Trophoblast cell (in vitro differentiated cells and primary cell): ENCODE measurements around the gene EEA1.

ENCODE experiments used
- DNase-seq, 2 donors: peaks; one replicate each; pipeline ENCODE4 v3.0.0-alpha.2; 2016
- H2AFZ ChIP-seq: 2 replicates; pipeline ENCODE4 v1.6.1; 2013; ENCODE audit warnings: low read length, moderate library complexity, mild to moderate bottlenecking; ENCODE audit not compliant: insufficient read depth, poor library complexity
- H2AK5ac ChIP-seq: 2 replicates; pipeline ENCODE4 v1.6.1; 2013; ENCODE audit warnings: mild to moderate bottlenecking, low read length
- H2BK120ac ChIP-seq: 2 replicates; pipeline ENCODE4 v1.6.1; 2013; ENCODE audit warnings: low read length, mild to moderate bottlenecking, moderate library complexity; ENCODE audit not compliant: insufficient read depth, poor library complexity
- H2BK12ac ChIP-seq: 2 replicates; pipeline ENCODE4 v1.6.1; 2013; ENCODE audit warnings: mild to moderate bottlenecking, low read length, moderate library complexity
- H2BK5ac ChIP-seq: 2 replicates; pipeline ENCODE4 v1.6.1; 2013; ENCODE audit warnings: low read length, low read depth, moderate library complexity, mild to moderate bottlenecking; ENCODE audit not compliant: poor library complexity
- H3K14ac ChIP-seq: 2 replicates; pipeline ENCODE4 v1.6.1; 2013; ENCODE audit warnings: mild to moderate bottlenecking, low read length
- H3K18ac ChIP-seq: 2 replicates; pipeline ENCODE4 v1.6.1; 2013; ENCODE audit warnings: mild to moderate bottlenecking, low read length
- H3K23ac ChIP-seq: 2 replicates; pipeline ENCODE4 v1.6.1; 2013; ENCODE audit warnings: low read length
- H3K27ac ChIP-seq: 2 replicates; pipeline ENCODE4 v1.5.1; 2013; ENCODE audit warnings: low read depth, mild to moderate bottlenecking, inconsistent platforms, low read length, moderate library complexity
- H3K27me3 ChIP-seq: 2 replicates; pipeline ENCODE4 v1.6.1; 2013; ENCODE audit warnings: inconsistent platforms, mild to moderate bottlenecking, low read length, moderate library complexity; ENCODE audit not compliant: insufficient read depth
- H3K36me3 ChIP-seq, 2 experiments: 1 replicate in 1 of 2; 2 replicates in 1 of 2; pipeline ENCODE4 v1.6.1; 2013; ENCODE audit warnings: low read length in 2 of 2, mild to moderate bottlenecking in 2 of 2, moderate library complexity in 1 of 2; ENCODE audit not compliant: insufficient read depth in 2 of 2, control insufficient read depth in 1 of 2
- H3K4ac ChIP-seq: 2 replicates; pipeline ENCODE4 v1.6.1; 2013; ENCODE audit warnings: low read depth, mild to moderate bottlenecking, low read length, moderate library complexity
- H3K4me1 ChIP-seq, 2 experiments: 1 replicate in 1 of 2; 2 replicates in 1 of 2; pipeline ENCODE4 v1.6.1; 2013; ENCODE audit warnings: low read length in 2 of 2, mild to moderate bottlenecking in 2 of 2, moderate library complexity in 1 of 2; ENCODE audit not compliant: insufficient read depth in 2 of 2, control insufficient read depth in 1 of 2
- H3K4me2 ChIP-seq: 2 replicates; pipeline ENCODE4 v1.6.1; 2013; ENCODE audit warnings: inconsistent platforms, mild to moderate bottlenecking, low read length, moderate library complexity
- H3K4me3 ChIP-seq: 2 replicates; pipeline ENCODE4 v1.5.1; 2013; ENCODE audit warnings: mild to moderate bottlenecking, low read depth, low read length, inconsistent platforms
- H3K79me1 ChIP-seq: one replicate; pipeline ENCODE4 v1.6.1; 2013; ENCODE audit warnings: low read length
- H3K79me2 ChIP-seq: 2 replicates; pipeline ENCODE4 v1.6.1; 2013; ENCODE audit warnings: low read length, mild to moderate bottlenecking; ENCODE audit not compliant: control insufficient read depth, insufficient read depth, poor library complexity
- H3K9ac ChIP-seq: 2 replicates; pipeline ENCODE4 v1.6.1; 2013; ENCODE audit warnings: mild to moderate bottlenecking, low read length
- H3K9me3 ChIP-seq: 2 replicates; pipeline ENCODE4 v1.6.1; 2013; ENCODE audit warnings: low read depth, mild to moderate bottlenecking, control low read depth, inconsistent platforms, low read length; ENCODE audit not compliant: insufficient read depth
- H4K12ac ChIP-seq: 2 replicates; pipeline ENCODE4 v1.6.1; 2013; ENCODE audit warnings: low read depth, mild to moderate bottlenecking, low read length, moderate library complexity
- H4K8ac ChIP-seq: 2 replicates; pipeline ENCODE4 v1.6.1; 2013; ENCODE audit warnings: low read depth, mild to moderate bottlenecking, low read length, moderate library complexity
- H4K91ac ChIP-seq: one replicate; pipeline ENCODE4 v1.6.1; 2013; ENCODE audit warnings: low read depth, mild to moderate bottlenecking, low read length, moderate library complexity
- WGBS: extraction: QIAGEN DNeasy Blood & Tissue Kit; methylation state at CpG from one replicate; pipeline ENCODE4 v1.1.7; 2013; ENCODE audit warnings: missing lambda C conversion rate; ENCODE audit not compliant: insufficient read length, insufficient coverage; ENCODE audit errors: extremely low coverage; 5-methylcytosine and 5-hydroxymethylcytosine counted together

The EEA1 gene

GRCh38 chr12:92726850-92727249, 202.2 kb downstream of the EEA1 start:
- no peak overlapping the region for H3K4ac ChIP-seq
- no CpG with 5 or more reads among the region's 4 CpGs for WGBS
- no peak overlapping the region for H3K14ac ChIP-seq
- H2BK120ac ChIP-seq, result no peak overlapping the region
- no peaks in the 10 kb centered on the region for H3K27me3 ChIP-seq
- H4K12ac ChIP-seq, result no peak overlapping the region
- no peak overlapping the region for H4K91ac ChIP-seq
- DNase-seq, result no peak
- no peaks in the 10 kb centered on the region for H3K4me1 ChIP-seq
- no peak overlapping the region for H3K27ac ChIP-seq
- no peak overlapping the region for H3K23ac ChIP-seq
- H3K36me3 ChIP-seq, result no peaks in the 10 kb centered on the region
- no peak overlapping the region for H2BK5ac ChIP-seq
- H2AFZ ChIP-seq, result no peak overlapping the region
- no peak overlapping the region for H2BK12ac ChIP-seq
- H3K79me1 ChIP-seq, result no peaks in the 10 kb centered on the region
- no peak overlapping the region for H3K9ac ChIP-seq
- H3K4me3 ChIP-seq, result no peak overlapping the region
- H4K8ac ChIP-seq, result no peak overlapping the region
- no peaks in the 10 kb centered on the region for H3K79me2 ChIP-seq
- no peak overlapping the region for H2AK5ac ChIP-seq
- no peak overlapping the region for H3K18ac ChIP-seq
- H3K9me3 ChIP-seq, result peaks cover 2% of the 10 kb centered on the region
- no peak overlapping the region for H3K4me2 ChIP-seq

- no peaks in the 10 kb centered on the region for H3K79me1 ChIP-seq
- no peak overlapping the region for H2BK12ac ChIP-seq
- H3K27me3 ChIP-seq, result no peaks in the 10 kb centered on the region
- H4K12ac ChIP-seq, result no peak overlapping the region
- no peak overlapping the region for H3K18ac ChIP-seq
- H3K9ac ChIP-seq, result no peak overlapping the region
- H3K27ac ChIP-seq, result no peak overlapping the region
- H2BK5ac ChIP-seq, result no peak overlapping the region
- H3K4me2 ChIP-seq, result no peak overlapping the region
- WGBS, result no CpG with 5 or more reads among the region's 3 CpGs
- no peak overlapping the region for H3K14ac ChIP-seq
- no peak overlapping the region for H4K8ac ChIP-seq
- peaks cover 0 to 5% of the 10 kb centered on the region in 2 experiments for H3K4me1 ChIP-seq
- no peak overlapping the region for H3K23ac ChIP-seq
- H2AK5ac ChIP-seq, result no peak overlapping the region
- H3K9me3 ChIP-seq, result peaks cover 2% of the 10 kb centered on the region
- no peaks in the 10 kb centered on the region for H3K36me3 ChIP-seq
- no peak overlapping the region for H4K91ac ChIP-seq
- H3K79me2 ChIP-seq, result no peaks in the 10 kb centered on the region
- DNase-seq, result no peak
- H3K4ac ChIP-seq, result no peak overlapping the region
- H3K4me3 ChIP-seq, result no peak overlapping the region
- no peak overlapping the region for H2BK120ac ChIP-seq
- H2AFZ ChIP-seq, result no peak overlapping the region
Measured at GRCh38 chr12:92722897-92723296, 206.2 kb downstream of the EEA1 start.

GRCh38 chr12:92721656-92722055, 207.4 kb downstream of the EEA1 start:
- H2AK5ac ChIP-seq, result no peak overlapping the region
- no peaks in the 10 kb centered on the region for H3K79me1 ChIP-seq
- no peak overlapping the region for H2BK12ac ChIP-seq
- no CpG with 5 or more reads among the region's 1 CpG for WGBS
- peaks cover 2% of the 10 kb centered on the region for H3K9me3 ChIP-seq
- H3K27me3 ChIP-seq, result no peaks in the 10 kb centered on the region
- H3K4me2 ChIP-seq, result no peak overlapping the region
- no peak overlapping the region for H2BK120ac ChIP-seq
- no peak overlapping the region for H4K8ac ChIP-seq
- H3K9ac ChIP-seq, result no peak overlapping the region
- no peak for DNase-seq
- no peak overlapping the region for H2BK5ac ChIP-seq
- no peak overlapping the region for H4K12ac ChIP-seq
- peaks cover 0 to 5% of the 10 kb centered on the region in 2 experiments for H3K4me1 ChIP-seq
- no peak overlapping the region for H3K14ac ChIP-seq
- no peak overlapping the region for H3K23ac ChIP-seq
- no peaks in the 10 kb centered on the region for H3K36me3 ChIP-seq
- H3K18ac ChIP-seq, result no peak overlapping the region
- no peak overlapping the region for H2AFZ ChIP-seq
- H3K4me3 ChIP-seq, result no peak overlapping the region
- no peak overlapping the region for H4K91ac ChIP-seq
- H3K4ac ChIP-seq, result no peak overlapping the region
- H3K27ac ChIP-seq, result no peak overlapping the region
- no peaks in the 10 kb centered on the region for H3K79me2 ChIP-seq

- H3K4ac ChIP-seq, result no peak overlapping the region
- no peak overlapping the region for H2BK120ac ChIP-seq
- H3K14ac ChIP-seq, result no peak overlapping the region
- peaks cover 2% of the 10 kb centered on the region for H3K9me3 ChIP-seq
- no peak overlapping the region for H2BK5ac ChIP-seq
- H3K79me2 ChIP-seq, result no peaks in the 10 kb centered on the region
- no peak overlapping the region for H3K23ac ChIP-seq
- H3K9ac ChIP-seq, result no peak overlapping the region
- H3K36me3 ChIP-seq, result no peaks in the 10 kb centered on the region
- no peak overlapping the region for H2AK5ac ChIP-seq
- no peak overlapping the region for H4K91ac ChIP-seq
- H2BK12ac ChIP-seq, result no peak overlapping the region
- no peak overlapping the region for H3K18ac ChIP-seq
- H3K27me3 ChIP-seq, result no peaks in the 10 kb centered on the region
- H2AFZ ChIP-seq, result no peak overlapping the region
- H3K79me1 ChIP-seq, result no peaks in the 10 kb centered on the region
- H3K4me3 ChIP-seq, result no peak overlapping the region
- no peak overlapping the region for H3K4me2 ChIP-seq
- no peak overlapping the region for H4K8ac ChIP-seq
- no CpG with 5 or more reads among the region's 8 CpGs for whole genome bisulfite sequencing
- DNase-seq, result peak in 1 of 2 donors; percentile 57
- peaks cover 0 to 5% of the 10 kb centered on the region in 2 experiments for H3K4me1 ChIP-seq
- no peak overlapping the region for H4K12ac ChIP-seq
- no peak overlapping the region for H3K27ac ChIP-seq
Measured at GRCh38 chr12:92721130-92721529, 208.0 kb downstream of the EEA1 start.
